Breast epithelium (tissue), 4 donors: ENCODE measurements around the gene PDLIM5. TPM values are rescaled to one million over a fixed set of nuclear protein-coding genes. Genes with fewer than 3 reads are reported as not detected.
A peak's percentile ranks its signal among the peaks of the same experiment; 100 is the strongest.

Source experiments
- DNase-seq, 2 donors: peaks; one replicate each; pipeline ENCODE4 v3.0.0-alpha.2; 2019; ENCODE audit warnings: low spot score in 2 of 2
- H3K27ac ChIP-seq, 2 donors: fragments of 200-600 bp; sonication (generic) in 1 of 2; one replicate each; pipeline ENCODE4 v1.5.1; 2016 to 2019; ENCODE audit warnings: mild to moderate bottlenecking in 1 of 2
- H3K27me3 ChIP-seq, 2 donors: fragments of 200-600 bp; sonication (generic) in 1 of 2; one replicate each; pipeline versions ENCODE4 v1.5.1 to v1.6.0; 2017 to 2019; ENCODE audit warnings: control low read depth in 1 of 2, mild to moderate bottlenecking in 1 of 2
- H3K36me3 ChIP-seq: fragments of 200-600 bp; one replicate; pipeline ENCODE4 v1.5.1; 2019
- H3K4me1 ChIP-seq, 2 donors: fragments of 200-600 bp; sonication (generic); one replicate each; pipeline ENCODE4 v1.5.1; 2016 to 2019; ENCODE audit warnings: control low read depth in 1 of 2
- H3K4me3 ChIP-seq, 3 donors: fragments of 200-600 bp; sonication (generic); 1 replicate in 2 of 3; 2 replicates in 1 of 3; pipeline ENCODE4 v1.5.1; 2016 to 2019; ENCODE audit warnings: mild to moderate bottlenecking in 3 of 3, moderate library complexity in 2 of 3
- H3K9me3 ChIP-seq, 2 donors: fragments of 200-600 bp; sonication (generic) in 1 of 2; one replicate each; pipeline ENCODE4 v1.5.1; 2016 to 2019; ENCODE audit warnings: control low read depth in 1 of 2
- POLR2A ChIP-seq: fragments of 450-650 bp; IDR thresholded peaks from one replicate; pipeline ENCODE4 v1.6.1; 2016; ENCODE audit warnings: antibody characterized with exemption, mild to moderate bottlenecking, moderate library complexity
- POLR2AphosphoS5 ChIP-seq, 3 donors: sonication (generic); formaldehyde crosslinking; IDR thresholded peaks; one replicate each; pipeline ENCODE4 v1.6.1; 2017; ENCODE audit warnings: antibody characterized with exemption in 3 of 3
- intact Hi-C: fragments of 100-400 bp; cut with DNase I; formaldehyde crosslinking; loops from one replicate; pipeline ENCODE4 v1.15.1; 2023; ENCODE audit warnings: low total_unique reads
- total RNA-seq, 3 donors: library from RNA; depleted of rRNA; stranded (reverse); fragments of >200 nt; gene quantifications; one replicate each; pipeline ENCODE4 v1.1.0, GENCODE V29; 2016
- TF ChIP-seq, protein P1 (sequence below), 3 donors: fragments of 450-650 bp; IDR thresholded peaks; one replicate each; pipeline ENCODE4 v1.5.1; 2016 to 2017; ENCODE audit warnings: antibody characterized with exemption in 3 of 3, mild to moderate bottlenecking in 3 of 3, moderate library complexity in 3 of 3

PDLIM5 gene
- total RNA-seq, 3 donors from 2014 or later = 120 to 263 (median 158) TPM

GRCh38 chr4:94459462-94460161 is 7.9 kb downstream of the PDLIM5 start:
- Histone ChIP-seq H3K4me3 (peak overlapping the region in 1 of 3 donors; percentile 1), H3K4me1 (peaks cover 0 to 6% of the 10 kb centered on the region in 2 donors)

GRCh38 chr4:94461506-94461905 is 9.8 kb downstream of the PDLIM5 start:
- Histone ChIP-seq H3K4me3 (no peak overlapping the region), H3K27ac (peak overlapping the region in 1 of 2 donors; percentile 71), H3K27me3 (no peaks in the 10 kb centered on the region), H3K9me3 (no peaks in the 10 kb centered on the region), H3K4me1 (peaks cover 0 to 6% of the 10 kb centered on the region in 2 donors), H3K36me3 (no peaks in the 10 kb centered on the region)
- no peak for DNase-seq
- intact Hi-C loops = no loop called here
- TF ChIP-seq POLR2A (no peak), POLR2AphosphoS5 (IDR thresholded peaks at IDR 0.05) (no peak)
- TF ChIP-seq, protein P1, sequence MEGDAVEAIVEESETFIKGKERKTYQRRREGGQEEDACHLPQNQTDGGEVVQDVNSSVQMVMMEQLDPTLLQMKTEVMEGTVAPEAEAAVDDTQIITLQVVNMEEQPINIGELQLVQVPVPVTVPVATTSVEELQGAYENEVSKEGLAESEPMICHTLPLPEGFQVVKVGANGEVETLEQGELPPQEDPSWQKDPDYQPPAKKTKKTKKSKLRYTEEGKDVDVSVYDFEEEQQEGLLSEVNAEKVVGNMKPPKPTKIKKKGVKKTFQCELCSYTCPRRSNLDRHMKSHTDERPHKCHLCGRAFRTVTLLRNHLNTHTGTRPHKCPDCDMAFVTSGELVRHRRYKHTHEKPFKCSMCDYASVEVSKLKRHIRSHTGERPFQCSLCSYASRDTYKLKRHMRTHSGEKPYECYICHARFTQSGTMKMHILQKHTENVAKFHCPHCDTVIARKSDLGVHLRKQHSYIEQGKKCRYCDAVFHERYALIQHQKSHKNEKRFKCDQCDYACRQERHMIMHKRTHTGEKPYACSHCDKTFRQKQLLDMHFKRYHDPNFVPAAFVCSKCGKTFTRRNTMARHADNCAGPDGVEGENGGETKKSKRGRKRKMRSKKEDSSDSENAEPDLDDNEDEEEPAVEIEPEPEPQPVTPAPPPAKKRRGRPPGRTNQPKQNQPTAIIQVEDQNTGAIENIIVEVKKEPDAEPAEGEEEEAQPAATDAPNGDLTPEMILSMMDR (IDR thresholded peaks at IDR 0.05) = no peak

More at GRCh38 chr4:94459462-94460161, 7.9 kb downstream of the PDLIM5 start:
- intact Hi-C loops = no loop called here
- H3K27me3 ChIP-seq = no peaks in the 10 kb centered on the region
- no peaks in the 10 kb centered on the region for H3K9me3 ChIP-seq
- H3K27ac ChIP-seq = peak overlapping the region; percentile 70 to 71
- TF ChIP-seq POLR2AphosphoS5 (IDR thresholded peaks at IDR 0.05) (no peak), POLR2A (no peak)
- TF ChIP-seq, protein P1 (IDR thresholded peaks at IDR 0.05) = no peak
- DNase-seq = no peak
- no peaks in the 10 kb centered on the region for H3K36me3 ChIP-seq

DNA sequence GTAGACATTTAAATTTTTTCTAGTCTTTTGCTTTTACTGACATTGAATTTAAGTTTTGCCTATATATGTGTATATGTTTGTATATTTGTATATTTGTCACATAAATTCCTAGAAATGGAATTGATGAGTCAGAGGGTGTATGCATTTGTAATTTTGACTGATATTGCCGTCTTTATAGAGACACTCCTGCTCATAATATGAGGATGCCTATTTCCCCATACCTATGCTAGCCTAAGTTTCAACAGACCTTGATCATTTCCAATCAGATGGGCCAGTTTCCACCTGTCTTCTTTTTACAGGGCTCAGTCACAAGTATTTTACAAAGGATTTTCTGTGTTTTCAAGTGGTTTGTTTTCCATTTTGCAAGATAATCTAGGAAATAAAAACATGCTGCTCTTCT is 10.8 kb downstream of the PDLIM5 start:
- no peaks in the 10 kb centered on the region for H3K9me3 ChIP-seq
- no peaks in the 10 kb centered on the region for H3K36me3 ChIP-seq
- H3K27me3 ChIP-seq = no peaks in the 10 kb centered on the region
- no peak for DNase-seq
- no peak overlapping the region for H3K4me3 ChIP-seq
- H3K27ac ChIP-seq = peak overlapping the region in 1 of 2 donors; percentile 46
- TF ChIP-seq, protein P1 (IDR thresholded peaks at IDR 0.05) = no peak
- TF ChIP-seq POLR2AphosphoS5 (IDR thresholded peaks at IDR 0.05) (no peak), POLR2A (no peak)
- peaks cover 0 to 5% of the 10 kb centered on the region in 2 donors for H3K4me1 ChIP-seq
- intact Hi-C loops = no loop called here

DNA sequence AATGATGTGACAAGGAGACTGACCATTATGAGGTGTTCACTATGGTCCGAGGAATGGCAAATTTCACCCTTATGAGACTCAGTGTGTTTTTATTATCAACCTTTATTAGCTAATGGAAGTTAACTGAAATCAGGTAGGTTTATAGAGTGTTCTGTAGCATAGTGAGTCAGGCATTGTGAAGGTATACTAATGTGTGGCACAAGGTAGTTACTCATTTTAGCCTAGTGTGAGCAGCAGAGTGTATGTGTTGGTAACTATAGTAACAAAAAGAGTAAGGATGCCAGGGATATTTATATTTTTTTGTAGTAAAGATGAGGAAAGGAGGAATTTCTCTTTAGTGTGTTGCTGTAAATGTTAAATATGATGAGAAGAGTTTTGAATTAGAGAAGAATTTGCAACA is 12.0 kb downstream of the PDLIM5 start:
- Histone ChIP-seq H3K4me3 (no peak overlapping the region), H3K4me1 (no peaks in the 10 kb centered on the region), H3K27me3 (no peaks in the 10 kb centered on the region), H3K36me3 (no peaks in the 10 kb centered on the region), H3K9me3 (no peaks in the 10 kb centered on the region), H3K27ac (peak overlapping the region; percentile 46 to 57)
- intact Hi-C loops = no loop called here
- TF ChIP-seq POLR2A (no peak), POLR2AphosphoS5 (IDR thresholded peaks at IDR 0.05) (no peak)
- TF ChIP-seq, protein P1 (IDR thresholded peaks at IDR 0.05) = no peak
- DNase-seq = no peak

- Histone ChIP-seq H3K4me1 (no peaks in the 10 kb centered on the region), H3K9me3 (no peaks in the 10 kb centered on the region)
- TF ChIP-seq POLR2AphosphoS5 (IDR thresholded peaks at IDR 0.05) (no peak), POLR2A (no peak)
- TF ChIP-seq, protein P1 (IDR thresholded peaks at IDR 0.05) = no peak
Measured at GRCh38 chr4:94466371-94466770, 14.6 kb downstream of the PDLIM5 start.

More at GRCh38 chr4:94466371-94466770, 14.6 kb downstream of the PDLIM5 start:
- Histone ChIP-seq H3K27ac (no peak overlapping the region), H3K36me3 (no peaks in the 10 kb centered on the region), H3K27me3 (no peaks in the 10 kb centered on the region), H3K4me3 (no peak overlapping the region)
- DNase-seq = no peak
- intact Hi-C loops = no loop called here
